OCI-LY3 (cell line): Measurements from ENCODE around the gene ATP6V0A4.

Experiments used
- H2AFZ ChIP-seq: fragments of 200-600, 300-600 bp; shearing (Covaris generic); 2 replicates; pipeline ENCODE4 v1.6.0; 2014; ENCODE audit warnings: antibody characterized with exemption, low read depth, low read length
- H3K27ac ChIP-seq: fragments of 200-600, 300-600 bp; sonication (generic); 2 replicates; pipeline ENCODE4 v1.5.1; 2014; ENCODE audit warnings: mild to moderate bottlenecking, low read length, moderate library complexity, mixed read lengths
- H3K27me3 ChIP-seq: fragments of 200-600, 300-600 bp; sonication (generic); 2 replicates; pipeline ENCODE4 v1.6.1; 2014; ENCODE audit warnings: low read depth, low read length, mixed read lengths
- H3K36me3 ChIP-seq: fragments of 200-600, 300-600 bp; sonication (generic); replicated peaks from 2 replicates; pipeline ENCODE3; 2014; ENCODE audit warnings: low read depth, low read length, mixed read lengths
- H3K4me1 ChIP-seq: fragments of 300-600, 200-600 bp; sonication (generic); 2 replicates; pipeline ENCODE4 v1.6.1; 2014; ENCODE audit warnings: low read length, mixed read lengths
- H3K4me2 ChIP-seq: fragments of 200-600, 300-600 bp; sonication (generic); 2 replicates; pipeline ENCODE4 v1.6.1; 2014; ENCODE audit warnings: low read length, mixed read lengths
- H3K4me3 ChIP-seq: fragments of 300-600, 200-600 bp; sonication (generic); 2 replicates; pipeline ENCODE4 v1.5.1; 2014; ENCODE audit warnings: antibody characterized with exemption, mild to moderate bottlenecking, low read length, moderate library complexity
- H3K79me2 ChIP-seq: fragments of 300-600, 200-600 bp; shearing (Covaris generic); 2 replicates; pipeline ENCODE4 v1.6.1; 2014; ENCODE audit warnings: mild to moderate bottlenecking, low read length, mixed read lengths
- H3K9ac ChIP-seq: fragments of 300-600, 200-600 bp; shearing (Covaris generic); 2 replicates; pipeline ENCODE4 v1.6.0; 2014; ENCODE audit warnings: mild to moderate bottlenecking, low read length, moderate library complexity
- H3K9me3 ChIP-seq: fragments of 200-600, 300-600 bp; shearing (Covaris generic); 2 replicates; pipeline ENCODE4 v1.6.1; 2014; ENCODE audit warnings: low read length, mixed read lengths; ENCODE audit not compliant: insufficient read depth
- H4K20me1 ChIP-seq: fragments of 200-600, 300-600 bp; sonication (generic); 2 replicates; pipeline ENCODE4 v1.6.1; 2016; ENCODE audit warnings: low read length, mixed read lengths; ENCODE audit not compliant: insufficient read depth
- CTCF ChIP-seq: fragments of 200-600, 300-600 bp; sonication (generic); IDR thresholded peaks from 2 replicates; pipeline ENCODE4 v1.5.1; 2014; ENCODE audit warnings: antibody characterized with exemption, low read length, low read depth
- EZH2phosphoT487 ChIP-seq: fragments of 200-600 bp; shearing (Covaris generic); IDR thresholded peaks from 2 replicates; pipeline ENCODE4 v1.6.1; 2018; ENCODE audit warnings: antibody characterized with exemption, mixed run types, low read depth

Gene ATP6V0A4

GRCh38 chr7:138705167-138705566, 92.8 kb downstream of the ATP6V0A4 start:
- Histone ChIP-seq H3K36me3 (no peaks in the 10 kb centered on the region), H3K9ac (no peak overlapping the region), H2AFZ (no peak overlapping the region), H3K9me3 (no peaks in the 10 kb centered on the region), H3K27ac (no peak overlapping the region), H3K4me2 (no peak overlapping the region), H3K27me3 (no peaks in the 10 kb centered on the region), H3K79me2 (no peaks in the 10 kb centered on the region), H4K20me1 (no peaks in the 10 kb centered on the region), H3K4me3 (no peak overlapping the region), H3K4me1 (no peaks in the 10 kb centered on the region)
- no peak for TF ChIP-seq EZH2phosphoT487
- TF ChIP-seq CTCF = no peak

DNA sequence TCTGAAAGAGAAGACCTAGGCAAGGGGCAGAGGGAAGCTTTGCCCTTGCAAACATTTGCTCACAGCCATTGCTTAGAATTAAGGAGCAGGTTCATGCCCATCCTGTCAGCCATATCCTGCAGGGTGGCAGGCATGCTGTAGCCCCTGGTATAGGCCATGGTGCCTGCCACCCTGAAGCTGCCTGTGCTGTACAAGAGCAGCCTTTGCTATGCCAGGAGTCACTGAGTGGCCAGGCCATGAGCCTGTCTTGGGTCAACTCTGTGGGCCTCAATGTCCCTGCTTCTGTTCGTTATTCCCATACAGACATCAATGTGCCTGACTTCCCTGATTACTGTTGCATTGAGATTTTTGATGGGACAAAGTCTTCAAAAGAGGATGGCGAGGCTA, 96.5 kb downstream of the ATP6V0A4 start:
- no peaks in the 10 kb centered on the region for H4K20me1 ChIP-seq
- no peak overlapping the region for H2AFZ ChIP-seq

GRCh38 chr7:138700857-138701536, 97.0 kb downstream of the ATP6V0A4 start, which contains the start of gene SVOPL:
Gene SVOPL, minus strand, starts transcription at chr7:138701362. Its CDS starts 22,317 bp downstream, at chr7:138679045.
- H3K4me2 ChIP-seq = no peak within 1 kb of the TSS
- no peak within 1 kb of the TSS for H3K27ac ChIP-seq
- H3K4me3 ChIP-seq = no peak within 1 kb of the TSS
- H3K27me3 ChIP-seq = no peaks in the 10 kb centered on the region
- no peak within 1 kb of the TSS for H3K9ac ChIP-seq
- H3K79me2 ChIP-seq = no peaks in the 10 kb centered on the region
- H4K20me1 ChIP-seq = no peaks in the 10 kb centered on the region
- no peaks in the 10 kb centered on the region for H3K9me3 ChIP-seq
- no peak within 1 kb of the TSS for H2AFZ ChIP-seq
- H3K4me1 ChIP-seq = no peaks in the 10 kb centered on the region
- no peaks in the 10 kb centered on the region for H3K36me3 ChIP-seq
- TF ChIP-seq EZH2phosphoT487 = no peak
- no peak for TF ChIP-seq CTCF

More for the DNA sequence above, 96.5 kb downstream of the ATP6V0A4 start:
- TF ChIP-seq EZH2phosphoT487 (no peak), CTCF (no peak)
- H3K9me3 ChIP-seq = no peaks in the 10 kb centered on the region
- H3K4me1 ChIP-seq = no peaks in the 10 kb centered on the region
- no peak overlapping the region for H3K4me3 ChIP-seq
- no peaks in the 10 kb centered on the region for H3K36me3 ChIP-seq
- H3K79me2 ChIP-seq = no peaks in the 10 kb centered on the region
- no peak overlapping the region for H3K27ac ChIP-seq
- H3K9ac ChIP-seq = no peak overlapping the region
- no peak overlapping the region for H3K4me2 ChIP-seq
- H3K27me3 ChIP-seq = no peaks in the 10 kb centered on the region

DNA sequence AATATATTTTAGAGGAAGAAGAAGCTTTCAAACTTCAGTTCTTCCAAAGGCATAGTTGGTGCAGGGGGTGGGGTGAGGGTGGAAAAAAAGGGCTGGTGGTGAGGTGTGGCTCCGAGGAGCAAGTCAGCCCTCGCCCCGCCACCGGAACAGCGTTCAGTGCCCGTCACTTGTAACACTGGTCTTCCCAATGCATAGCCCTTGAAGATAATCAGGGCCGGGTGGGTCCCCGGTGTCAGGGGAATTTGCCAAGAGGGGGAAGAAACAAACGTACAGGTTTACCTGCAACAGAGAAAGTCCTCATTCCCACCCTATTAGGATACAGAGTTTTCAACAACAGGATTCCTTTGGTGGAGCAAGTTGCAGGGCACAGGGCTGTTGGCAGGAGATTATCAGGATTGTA, 98.3 kb downstream of the ATP6V0A4 start:
- no peaks in the 10 kb centered on the region for H3K9me3 ChIP-seq
- H2AFZ ChIP-seq = no peak overlapping the region
- TF ChIP-seq EZH2phosphoT487 = no peak
- TF ChIP-seq CTCF = no peak
- H3K4me3 ChIP-seq = no peak overlapping the region
- no peaks in the 10 kb centered on the region for H3K4me1 ChIP-seq
- H3K9ac ChIP-seq = no peak overlapping the region
- no peak overlapping the region for H3K4me2 ChIP-seq
- no peak overlapping the region for H3K27ac ChIP-seq
- H3K27me3 ChIP-seq = no peaks in the 10 kb centered on the region
- no peaks in the 10 kb centered on the region for H3K36me3 ChIP-seq
- H3K79me2 ChIP-seq = no peaks in the 10 kb centered on the region
- no peaks in the 10 kb centered on the region for H4K20me1 ChIP-seq
